Left lung (tissue), 10 donors: ENCODE results near the gene PIGV. TPM values are rescaled to one million over a fixed set of nuclear protein-coding genes. Genes with fewer than 3 reads are reported as not detected.

ENCODE experiments used
- ATAC-seq: fragments of 200-7000 bp; cut with Tn5 transposase; one replicate; pipeline ENCODE4 v1.9.1; 2020; ENCODE audit warnings: moderate library complexity
- DNase-seq, 4 donors: peaks; one replicate each; pipeline ENCODE4 v3.0.0-alpha.2; 2013 to 2020
- H3K27ac ChIP-seq, 2 donors: fragments of 200-600 bp; sonication (generic) in 1 of 2; one replicate each; pipeline versions ENCODE4 v1.5.0 to v1.8.0; 2020 to 2021
- H3K27me3 ChIP-seq, 2 donors: fragments of 200-600 bp; sonication (generic) in 1 of 2; one replicate each; pipeline versions ENCODE4 v1.5.0 to v1.8.0; 2020 to 2021
- H3K36me3 ChIP-seq, 2 donors: fragments of 200-600 bp; sonication (generic) in 1 of 2; one replicate each; pipeline versions ENCODE4 v1.5.0 to v1.8.0; 2020 to 2021
- H3K4me1 ChIP-seq, 2 donors: fragments of 200-600 bp; one replicate each; pipeline ENCODE4 v1.8.0; 2021
- H3K4me3 ChIP-seq, 2 donors: fragments of 200-600 bp; sonication (generic) in 1 of 2; one replicate each; pipeline versions ENCODE4 v1.5.0 to v1.8.0; 2020 to 2021; ENCODE audit warnings: mild to moderate bottlenecking in 1 of 2
- H3K9me3 ChIP-seq, 2 donors: fragments of 200-600 bp; sonication (generic) in 1 of 2; one replicate each; pipeline versions ENCODE4 v1.5.0 to v1.8.0; 2020 to 2021
- CTCF ChIP-seq, 2 donors: fragments of 200-600 bp; sonication (generic) in 1 of 2; IDR thresholded peaks; one replicate each; pipeline versions ENCODE4 v1.5.0 to v1.8.0; 2021; ENCODE audit warnings: antibody characterized with exemption in 2 of 2
- intact Hi-C, 2 donors: fragments of 100-400 bp; cut with DNase I; formaldehyde crosslinking; loops; one replicate each; pipeline versions ENCODE4 v1.11.2 to v1.14.2; 2022
- polyA plus RNA-seq, 6 donors: library from polyadenylated mRNA; unstranded; fragments of 120-200 nt; gene quantifications; one replicate each; pipeline ENCODE4 v1.2.1, GENCODE V29; 2013; ENCODE audit not compliant: insufficient read length in 6 of 6
- total RNA-seq, 2 donors: library from RNA; stranded (reverse); fragmentation: NEBNext Ultra II Directional; extraction: Animal tissue kit (Norgen Biotek cat#: 25700); gene quantifications; one replicate each; pipeline ENCODE4 v1.2.1, GENCODE V29; 2021
- donor health status: DM: no; HTN: yes; CAD: no.
- donor health status: DM: no; HTN: no; CAD: no.

Gene PIGV
- total and polyA plus RNA-seq, 8 donors = 14.5 to 18.0 (median 16.0) TPM

DNA sequence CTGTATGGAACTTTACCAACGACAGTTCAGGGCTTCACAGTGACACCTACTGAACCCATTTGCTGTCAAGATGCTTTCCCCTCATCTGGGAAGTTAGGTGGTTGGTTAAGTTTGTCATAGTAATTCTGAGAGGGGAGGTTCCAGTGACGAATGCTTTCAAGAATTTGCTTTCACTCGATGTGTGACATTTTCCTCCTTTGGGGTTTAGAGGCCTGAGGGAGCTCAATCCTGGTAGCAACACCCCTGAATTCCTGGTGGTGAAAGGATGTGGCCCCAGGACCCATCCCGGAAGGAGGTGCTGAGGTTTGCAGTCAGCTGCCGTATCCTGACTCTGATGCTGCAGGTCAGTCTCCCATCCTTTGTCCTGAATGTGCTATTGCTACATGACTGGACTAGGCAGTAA lies 2.8 kb downstream of the PIGV start:
- no peak for TF ChIP-seq CTCF (IDR thresholded peaks at IDR 0.05)
- Histone ChIP-seq H3K9me3 (no peaks in the 10 kb centered on the region), H3K4me1 (peaks cover 18 to 35% of the 10 kb centered on the region in 2 donors), H3K36me3 (peaks cover 0 to 21% of the 10 kb centered on the region in 2 donors), H3K4me3 (no peak overlapping the region), H3K27ac (no peak overlapping the region), H3K27me3 (no peaks in the 10 kb centered on the region)
- intact Hi-C loops = loop anchor here in 1 of 2 donors (5.0 kb wide), 1 partner anchor 188 kb away; no protein-coding TSS in a partner anchor
- no peak for ATAC-seq
- no peak for DNase-seq

DNA sequence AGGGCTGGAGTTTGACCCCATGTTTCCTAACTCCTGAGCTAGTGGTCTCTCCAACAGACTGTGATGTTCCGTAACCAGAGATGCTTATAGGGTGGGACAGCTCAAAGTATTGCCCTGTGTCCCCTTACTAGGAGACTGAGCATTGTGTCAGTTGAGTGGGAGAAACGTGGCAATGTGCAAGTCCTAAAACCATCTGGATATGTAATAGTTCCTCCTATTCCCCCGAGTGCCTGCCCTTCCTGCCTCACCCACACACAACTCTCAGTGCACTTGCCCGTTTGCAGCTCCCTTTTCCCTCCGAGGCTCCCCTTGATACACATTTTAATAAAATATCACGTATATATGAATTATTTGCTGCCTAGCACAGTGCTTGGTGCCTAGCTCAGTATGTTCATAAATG lies 3.4 kb downstream of the PIGV start:
- H3K27ac ChIP-seq = no peak overlapping the region
- intact Hi-C loops = loop anchor here in 1 of 2 donors (5.0 kb wide), 1 partner anchor 189 kb away; no protein-coding TSS in a partner anchor
- ATAC-seq = no peak

DNA sequence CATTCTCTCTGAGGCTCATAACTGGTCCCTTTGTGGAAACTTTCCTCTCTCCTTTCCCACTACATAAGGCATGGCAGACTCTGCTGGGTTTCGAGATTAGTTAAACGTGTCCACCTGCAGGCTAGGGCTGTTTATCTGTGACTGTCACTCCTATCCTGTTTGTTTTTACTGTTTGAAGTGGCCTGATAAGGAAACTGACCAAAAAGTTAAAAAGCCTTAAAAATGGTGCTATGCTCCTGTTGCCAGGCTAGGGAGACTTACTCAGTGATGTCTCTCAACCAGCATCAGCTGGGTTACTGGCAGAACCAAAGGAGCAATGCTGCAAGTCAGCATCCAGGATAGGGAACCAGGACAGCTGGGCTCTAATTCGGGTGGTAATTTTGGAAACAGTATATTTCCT lies 3.9 kb downstream of the PIGV start:
- DNase-seq = no peak
- TF ChIP-seq CTCF (IDR thresholded peaks at IDR 0.05) = no peak
- H3K27ac ChIP-seq = no peak overlapping the region
- H3K36me3 ChIP-seq = peaks cover 0 to 26% of the 10 kb centered on the region in 2 donors
- intact Hi-C loops = loop anchor here in 1 of 2 donors (5.0 kb wide), 1 partner anchor 189 kb away; no protein-coding TSS in a partner anchor
- H3K27me3 ChIP-seq = no peaks in the 10 kb centered on the region
- ATAC-seq = no peak
- no peak overlapping the region for H3K4me3 ChIP-seq
- H3K4me1 ChIP-seq = peaks cover 9 to 25% of the 10 kb centered on the region in 2 donors
- H3K9me3 ChIP-seq = no peaks in the 10 kb centered on the region

More for the DNA sequence above, 3.4 kb downstream of the PIGV start:
- Histone ChIP-seq H3K27me3 (no peaks in the 10 kb centered on the region), H3K4me1 (peaks cover 12 to 29% of the 10 kb centered on the region in 2 donors), H3K9me3 (no peaks in the 10 kb centered on the region), H3K36me3 (peaks cover 0 to 21% of the 10 kb centered on the region in 2 donors), H3K4me3 (no peak overlapping the region)
- TF ChIP-seq CTCF (IDR thresholded peaks at IDR 0.05) = no peak
- DNase-seq = no peak

DNA sequence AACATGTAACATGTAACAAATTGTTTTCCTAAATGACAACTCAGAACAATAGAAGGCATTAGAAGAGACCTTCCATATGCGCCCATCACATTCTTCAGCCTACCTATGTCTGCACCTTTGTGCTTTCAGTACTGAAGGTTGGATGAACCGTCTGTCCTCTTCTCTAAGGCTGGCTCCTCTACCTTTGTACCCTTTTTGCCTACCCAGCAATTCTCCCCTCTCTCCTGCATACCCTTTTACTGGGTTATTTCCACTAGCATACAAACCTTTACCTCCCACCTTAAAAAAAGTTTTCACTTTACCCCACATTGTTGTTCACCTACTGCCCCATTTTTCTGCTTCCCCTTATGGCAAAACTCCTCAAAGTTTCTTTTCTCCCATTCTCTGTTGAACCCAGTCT lies 5.2 kb downstream of the PIGV start:
- intact Hi-C loops = loop anchor here in 1 of 2 donors (5.0 kb wide), 1 partner anchor 191 kb away; no protein-coding TSS in a partner anchor
- no peak for DNase-seq
- TF ChIP-seq CTCF (IDR thresholded peaks at IDR 0.05) = no peak
- Histone ChIP-seq H3K36me3 (peaks cover 0 to 36% of the 10 kb centered on the region in 2 donors), H3K27me3 (no peaks in the 10 kb centered on the region), H3K9me3 (no peaks in the 10 kb centered on the region), H3K27ac (no peak overlapping the region), H3K4me3 (no peak overlapping the region), H3K4me1 (peaks cover 0 to 15% of the 10 kb centered on the region in 2 donors)
- ATAC-seq = no peak

- intact Hi-C loops = loop anchor here in 1 of 2 donors (5.0 kb wide), 1 partner anchor 192 kb away; no protein-coding TSS in a partner anchor
- no peak overlapping the region for H3K27ac ChIP-seq
- H3K9me3 ChIP-seq = no peaks in the 10 kb centered on the region
- no peak overlapping the region for H3K4me3 ChIP-seq
- ATAC-seq (no peak), DNase-seq (no peak)
- peaks cover 0 to 36% of the 10 kb centered on the region in 2 donors for H3K36me3 ChIP-seq
- H3K27me3 ChIP-seq = no peaks in the 10 kb centered on the region
- H3K4me1 ChIP-seq = peaks cover 0 to 12% of the 10 kb centered on the region in 2 donors
- TF ChIP-seq CTCF (IDR thresholded peaks at IDR 0.05) = no peak
Measured at GRCh38 chr1:26794391-26794790, 6.6 kb downstream of the PIGV start.
